Activated naive CD4-positive, alpha-beta T cell treated with anti-CD3 and anti-CD28 coated beads for 36 hours (primary cell): ENCODE measurements around the gene ELF4. TPM values are rescaled to one million over a fixed set of nuclear protein-coding genes. Genes with fewer than 3 reads are reported as not detected.
A peak's percentile ranks its signal among the peaks of the same experiment; 100 is the strongest.
"Not testable (repeated sequence)": the region's sequence is repeated elsewhere in the genome, so short reads cannot be mapped to it uniquely, and the experiment has no call there.

Experiments used
- CTCF ChIA-PET: fragments of 350-600 bp; sonication (Branson Sonifier 250); formaldehyde crosslinking; loops from one replicate; lab custom pipeline; 2021; ENCODE audit warnings: antibody characterized with exemption; lab: Charles Lee
- DNase-seq: peaks from one replicate; pipeline ENCODE4 v3.0.0-alpha.2; 2020
- H3K27ac Mint-ChIP-seq: one replicate; pipeline ENCODE4 v1.8.0; 2021; ENCODE audit warnings: mild to moderate bottlenecking, mixed read lengths
- H3K27me3 Mint-ChIP-seq: one replicate; pipeline ENCODE4 v1.8.0; 2021; ENCODE audit warnings: low read depth, mixed read lengths
- H3K36me3 Mint-ChIP-seq: one replicate; pipeline ENCODE4 v1.8.0; 2021; ENCODE audit warnings: low read depth, mixed read lengths
- H3K4me1 Mint-ChIP-seq: one replicate; pipeline ENCODE4 v1.8.0; 2021; ENCODE audit warnings: low read depth, mixed read lengths
- H3K4me3 Mint-ChIP-seq: one replicate; pipeline ENCODE4 v1.8.0; 2021; ENCODE audit warnings: mild to moderate bottlenecking, moderate library complexity, mixed read lengths
- H3K9me3 Mint-ChIP-seq: one replicate; pipeline ENCODE4 v1.8.0; 2021; ENCODE audit warnings: mixed read lengths
- intact Hi-C: fragments of 100-400 bp; cut with micrococcal nuclease; formaldehyde crosslinking; loops from one replicate; pipeline ENCODE4 v1.15.1; 2023
- total RNA-seq, 2 experiments: library from RNA; stranded (reverse); gene quantifications; one replicate each; pipeline ENCODE4 v1.2.3, GENCODE V29; 2021

ELF4 gene
- total RNA-seq, 2 experiments from 2014 or later: 15.8 to 16.5 TPM

GRCh38 chrX:130125091-130125874, 15.0 kb upstream of the ELF4 start:
- Mint-ChIP-seq H3K36me3 (peaks cover 9% of the 10 kb centered on the region), H3K9me3 (no peaks in the 10 kb centered on the region), H3K4me3 (no peak overlapping the region), H3K4me1 (peaks cover under 1% of the 10 kb centered on the region), H3K27me3 (no peaks in the 10 kb centered on the region), H3K27ac (no peak overlapping the region)
- CTCF ChIA-PET: interaction anchor here (0.7 kb wide), 1 partner anchor 40 kb away, joined by 3 read pairs; the partner anchor contains the start of gene AIFM1
- no peak for DNase-seq
- intact Hi-C loops: no loop called here

GRCh38 chrX:130124577-130124976, 14.3 kb upstream of the ELF4 start:
- no peak for DNase-seq
- Mint-ChIP-seq H3K4me1 (peaks cover 5% of the 10 kb centered on the region), H3K36me3 (peaks cover 7% of the 10 kb centered on the region), H3K4me3 (no peak overlapping the region), H3K9me3 (no peaks in the 10 kb centered on the region), H3K27me3 (no peaks in the 10 kb centered on the region), H3K27ac (no peak overlapping the region)
- intact Hi-C loops: loop anchor here (5.0 kb wide), 1 partner anchor 142 kb away; the partner anchor contains the start of gene BCORL1
- CTCF ChIA-PET: no interaction called here

GRCh38 chrX:130121505-130121800, 11.2 kb upstream of the ELF4 start:
- H3K27me3 Mint-ChIP-seq: no peaks in the 10 kb centered on the region
- no peak overlapping the region for H3K27ac Mint-ChIP-seq
- CTCF ChIA-PET: interaction anchor here (0.6 to 5.9 kb wide), 9 partner anchors 12 to 106 kb away, joined by 3 to 74 read pairs (median 4); no protein-coding TSS in a partner anchor
- no peaks in the 10 kb centered on the region for H3K9me3 Mint-ChIP-seq
- intact Hi-C loops: loop anchor here (1.0 to 5.0 kb wide), 4 partner anchors 35 to 139 kb away; partner anchors contain the start of gene BCORL1
- H3K4me3 Mint-ChIP-seq: no peak overlapping the region
- no peak for DNase-seq
- peaks cover 2% of the 10 kb centered on the region for H3K36me3 Mint-ChIP-seq
- peaks cover 15% of the 10 kb centered on the region for H3K4me1 Mint-ChIP-seq

GRCh38 chrX:130120746-130121504, 10.6 kb upstream of the ELF4 start:
- intact Hi-C loops: loop anchor here (1.0 to 5.0 kb wide), 7 partner anchors 12 to 139 kb away; partner anchors contain the start of gene BCORL1
- no peak overlapping the region for H3K27ac Mint-ChIP-seq
- no peaks in the 10 kb centered on the region for H3K9me3 Mint-ChIP-seq
- peaks cover 15% of the 10 kb centered on the region for H3K4me1 Mint-ChIP-seq
- CTCF ChIA-PET: interaction anchor here (0.6 to 5.9 kb wide), 12 partner anchors 12 to 333 kb away, joined by 3 to 74 read pairs (median 4); no protein-coding TSS in a partner anchor
- H3K4me3 Mint-ChIP-seq: peak overlapping the region; percentile 61
- peaks cover 2% of the 10 kb centered on the region for H3K36me3 Mint-ChIP-seq
- DNase-seq: peak; percentile 77
- H3K27me3 Mint-ChIP-seq: no peaks in the 10 kb centered on the region

- intact Hi-C loops: loop anchor here (1.0 to 5.0 kb wide), 4 partner anchors 11 to 138 kb away; partner anchors contain the start of gene BCORL1
- H3K4me3 Mint-ChIP-seq: peak overlapping the region; percentile 61
- peaks cover 2% of the 10 kb centered on the region for H3K36me3 Mint-ChIP-seq
- H3K27me3 Mint-ChIP-seq: no peaks in the 10 kb centered on the region
- peaks cover 15% of the 10 kb centered on the region for H3K4me1 Mint-ChIP-seq
- peak; percentile 44 for DNase-seq
- CTCF ChIA-PET: interaction anchor here (0.7 to 5.9 kb wide), 6 partner anchors 11 to 72 kb away, joined by 3 to 74 read pairs (median 8); no protein-coding TSS in a partner anchor
- peak overlapping the region; percentile 30 for H3K27ac Mint-ChIP-seq
- H3K9me3 Mint-ChIP-seq: no peaks in the 10 kb centered on the region
These were observed 10.0 kb upstream of the ELF4 start for GRCh38 chrX:130120321-130120731.

- no peak for DNase-seq
- no peaks in the 10 kb centered on the region for H3K36me3 Mint-ChIP-seq
- H3K4me3 Mint-ChIP-seq: no peak overlapping the region
- H3K9me3 Mint-ChIP-seq: no peaks in the 10 kb centered on the region
- intact Hi-C loops: no loop called here
- no peak overlapping the region for H3K27ac Mint-ChIP-seq
- CTCF ChIA-PET: interaction anchor here (0.7 to 5.9 kb wide), 6 partner anchors 10 to 41 kb away, joined by 3 to 74 read pairs (median 6); no protein-coding TSS in a partner anchor
- H3K27me3 Mint-ChIP-seq: no peaks in the 10 kb centered on the region
- peaks cover 16% of the 10 kb centered on the region for H3K4me1 Mint-ChIP-seq
These were observed 9.1 kb upstream of the ELF4 start for GRCh38 chrX:130119312-130119898.

- no peaks in the 10 kb centered on the region for H3K27me3 Mint-ChIP-seq
- no peak overlapping the region for H3K27ac Mint-ChIP-seq
- CTCF ChIA-PET: interaction anchor here (1.1 to 5.9 kb wide), 3 partner anchors 26 to 38 kb away, joined by 5 to 74 read pairs (median 25); no protein-coding TSS in a partner anchor
- no peak overlapping the region for H3K4me3 Mint-ChIP-seq
- no peaks in the 10 kb centered on the region for H3K36me3 Mint-ChIP-seq
- intact Hi-C loops: no loop called here
- H3K4me1 Mint-ChIP-seq: peaks cover 20% of the 10 kb centered on the region
- no peaks in the 10 kb centered on the region for H3K9me3 Mint-ChIP-seq
- DNase-seq: no peak
These were observed 8.4 kb upstream of the ELF4 start for GRCh38 chrX:130118441-130119311.

GRCh38 chrX:130117166-130117565, 6.9 kb upstream of the ELF4 start:
- Mint-ChIP-seq H3K4me3 (no peak overlapping the region), H3K27me3 (no peaks in the 10 kb centered on the region), H3K36me3 (no peaks in the 10 kb centered on the region), H3K27ac (no peak overlapping the region), H3K9me3 (no peaks in the 10 kb centered on the region), H3K4me1 (peaks cover 20% of the 10 kb centered on the region)
- DNase-seq: no peak
- CTCF ChIA-PET: interaction anchor here (0.7 to 1.5 kb wide), 4 partner anchors 10 to 38 kb away, joined by 3 to 4 read pairs (median 3); no protein-coding TSS in a partner anchor
- intact Hi-C loops: no loop called here

- intact Hi-C loops, H3K27me3 Mint-ChIP-seq, H3K27ac Mint-ChIP-seq, H3K9me3 Mint-ChIP-seq, DNase-seq, H3K4me3 Mint-ChIP-seq, H3K36me3 Mint-ChIP-seq: not testable (repeated sequence)
- CTCF ChIA-PET: interaction anchor here (0.8 to 1.8 kb wide), 3 partner anchors 33 to 55 kb away, joined by 3 to 4 read pairs (median 4); no protein-coding TSS in a partner anchor
- H3K4me1 Mint-ChIP-seq: peaks cover 20% of the 10 kb centered on the region
These were observed 5.0 kb upstream of the ELF4 start for GRCh38 chrX:130115119-130115885.

- no peaks in the 10 kb centered on the region for H3K9me3 Mint-ChIP-seq
- H3K27ac Mint-ChIP-seq: no peak overlapping the region
- CTCF ChIA-PET: no interaction called here
- peaks cover 15% of the 10 kb centered on the region for H3K4me1 Mint-ChIP-seq
- H3K4me3 Mint-ChIP-seq: no peak overlapping the region
- no peaks in the 10 kb centered on the region for H3K36me3 Mint-ChIP-seq
- H3K27me3 Mint-ChIP-seq: no peaks in the 10 kb centered on the region
- intact Hi-C loops: no loop called here
- no peak for DNase-seq
These were observed 3.9 kb upstream of the ELF4 start for GRCh38 chrX:130114141-130114588.
